UCSD-AML1 (cell line): ENCODE results near the gene ADAMTSL1.

Experiments
- DNase-seq: peaks from one replicate; lab custom pipeline; 2025; ENCODE audit not compliant: unreplicated experiment; lab: John Stamatoyannopoulos, UW

The ADAMTSL1 gene

DNA sequence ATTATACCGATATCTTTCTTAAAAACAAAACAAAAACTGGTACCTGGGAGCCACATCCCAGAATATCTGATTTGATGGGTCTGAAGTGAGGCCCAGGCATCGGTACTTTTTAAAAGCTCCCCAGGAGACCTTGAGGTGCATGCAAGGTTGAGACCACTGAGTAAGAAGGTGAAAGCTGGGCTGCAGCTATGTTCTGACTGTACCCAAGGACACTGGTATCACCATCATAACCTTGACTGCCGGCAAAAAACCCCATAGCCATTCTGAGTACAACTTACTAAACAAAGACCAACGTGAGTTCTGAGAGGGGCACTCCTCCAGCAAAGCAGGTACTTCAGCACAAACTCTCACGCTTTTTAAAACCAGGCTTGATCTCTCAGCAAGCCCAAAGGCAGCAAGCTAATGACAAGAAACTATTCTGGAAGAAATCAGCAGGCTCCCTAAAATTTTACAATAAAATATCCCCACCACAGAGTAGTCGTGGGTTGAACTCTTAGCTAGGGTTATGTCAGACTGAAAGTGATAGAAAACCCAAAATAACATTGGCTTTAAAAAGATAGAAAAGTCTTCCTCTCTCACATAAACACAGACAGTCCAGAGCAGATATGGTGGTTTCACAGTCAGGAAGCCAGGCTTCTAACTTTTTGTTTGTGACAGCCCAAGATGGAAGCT, 295.1 kb downstream of the ADAMTSL1 start:
- no peak for DNase-seq

DNA sequence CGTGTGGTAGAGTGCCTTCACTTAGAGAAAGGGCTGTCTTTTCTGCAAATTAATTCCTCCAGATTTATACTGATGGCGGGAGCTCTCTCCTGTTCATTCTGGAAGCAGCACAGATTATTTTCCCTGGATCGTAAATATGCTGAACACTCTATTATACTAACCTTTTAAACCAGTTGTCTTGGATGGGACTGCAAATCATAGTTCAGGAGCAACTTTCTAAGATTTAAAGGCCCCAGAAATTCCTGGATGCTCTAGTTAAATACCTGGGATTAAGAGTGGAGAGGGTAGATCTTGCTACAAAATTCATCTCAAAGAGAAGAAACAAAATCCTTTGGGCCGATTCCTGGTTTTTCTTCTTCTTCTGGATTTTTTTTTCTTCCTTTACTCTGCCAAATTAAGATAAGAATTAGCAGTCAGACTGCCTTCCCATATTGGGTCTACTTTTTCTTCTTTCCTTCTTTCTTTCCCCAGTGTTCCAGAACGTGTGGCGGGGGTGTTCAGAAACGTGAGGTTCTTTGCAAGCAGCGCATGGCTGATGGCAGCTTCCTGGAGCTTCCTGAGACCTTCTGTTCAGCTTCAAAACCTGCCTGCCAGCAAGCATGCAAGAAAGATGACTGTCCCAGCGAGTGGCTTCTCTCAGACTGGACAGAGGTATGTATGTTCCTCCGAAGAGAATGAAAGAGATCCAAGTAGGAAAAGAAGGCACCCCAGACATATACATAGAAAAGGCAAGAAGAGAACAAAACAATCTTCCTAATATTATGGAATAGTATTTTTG, 296.4 kb downstream of the ADAMTSL1 start:
- no peak for DNase-seq

DNA sequence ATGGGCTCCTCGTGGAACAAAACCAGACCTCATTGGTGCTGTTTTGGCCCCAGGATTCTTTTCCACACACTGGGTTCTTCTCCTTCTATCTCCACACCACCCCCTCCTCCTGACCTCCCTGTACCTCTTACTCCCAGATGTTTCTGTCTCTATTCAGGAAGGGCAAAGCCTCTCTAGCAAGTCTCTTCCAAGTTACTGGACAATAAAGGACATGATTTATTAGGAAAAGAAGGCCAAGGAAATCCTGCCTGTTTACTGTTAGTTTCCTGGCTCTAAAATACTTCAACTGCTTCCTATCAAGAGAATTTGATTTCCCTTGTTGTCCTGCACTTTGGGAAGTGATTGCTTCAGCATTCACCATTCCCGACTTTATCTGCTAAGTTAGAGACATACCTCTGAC, 297.1 kb downstream of the ADAMTSL1 start:
- no peak for DNase-seq

DNA sequence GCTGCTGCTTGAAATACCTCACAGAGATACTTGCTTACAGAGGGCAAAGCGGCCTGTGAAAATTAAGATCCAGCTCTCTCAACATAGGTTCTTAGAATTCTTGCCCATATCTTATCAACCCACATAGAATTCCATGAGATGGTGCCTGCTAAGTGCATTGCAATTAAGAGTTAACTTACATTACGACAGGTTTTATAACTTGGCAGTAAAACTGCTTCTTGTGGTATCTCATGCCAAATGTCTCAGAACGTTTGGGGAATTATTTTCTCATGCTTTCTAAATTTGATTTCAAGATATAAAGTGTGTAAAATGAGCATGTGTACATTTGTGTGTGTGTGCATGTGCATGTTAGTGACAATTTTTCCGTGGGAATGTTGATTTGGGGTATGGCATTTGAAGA, 297.8 kb downstream of the ADAMTSL1 start:
- DNase-seq, result no peak

DNA sequence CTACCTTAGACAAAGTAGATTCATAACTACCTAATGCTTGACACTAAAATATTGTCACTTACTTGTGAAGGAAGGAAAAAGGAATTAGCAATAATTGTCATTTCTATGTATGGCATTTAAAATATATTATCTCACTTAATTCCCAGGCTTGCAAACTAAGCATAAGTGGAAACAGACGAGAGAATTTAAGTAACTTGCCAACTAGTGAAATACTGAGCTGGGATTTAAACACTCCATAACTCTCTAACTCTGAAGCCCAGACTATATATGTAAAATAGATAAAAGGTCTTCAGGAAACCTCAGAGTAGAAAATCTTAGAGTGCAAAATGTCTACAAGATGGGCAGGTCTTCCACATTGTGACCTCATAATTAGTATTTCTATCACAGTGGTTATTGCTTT, 301.3 kb downstream of the ADAMTSL1 start:
- DNase-seq, result no peak

DNA sequence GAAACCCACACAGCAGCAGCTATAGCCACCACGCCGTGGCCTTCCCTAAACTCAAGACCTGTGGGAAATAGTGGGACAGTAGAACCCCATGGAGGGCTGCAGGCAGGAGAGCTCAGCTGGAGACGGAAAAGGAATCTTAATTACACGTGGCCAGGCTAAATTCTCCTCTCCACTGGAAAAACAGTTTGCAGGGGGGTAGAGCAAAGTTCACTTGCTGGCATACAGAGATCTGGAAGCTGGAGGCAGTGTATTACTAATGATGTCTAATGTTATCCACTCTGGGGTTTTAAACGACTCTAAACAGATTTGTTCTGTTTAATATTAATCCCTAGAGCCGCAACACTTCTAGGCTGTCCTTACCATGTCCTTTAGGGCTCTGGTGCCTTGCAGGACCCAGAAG, 302.0 kb downstream of the ADAMTSL1 start:
- DNase-seq, result no peak

DNA sequence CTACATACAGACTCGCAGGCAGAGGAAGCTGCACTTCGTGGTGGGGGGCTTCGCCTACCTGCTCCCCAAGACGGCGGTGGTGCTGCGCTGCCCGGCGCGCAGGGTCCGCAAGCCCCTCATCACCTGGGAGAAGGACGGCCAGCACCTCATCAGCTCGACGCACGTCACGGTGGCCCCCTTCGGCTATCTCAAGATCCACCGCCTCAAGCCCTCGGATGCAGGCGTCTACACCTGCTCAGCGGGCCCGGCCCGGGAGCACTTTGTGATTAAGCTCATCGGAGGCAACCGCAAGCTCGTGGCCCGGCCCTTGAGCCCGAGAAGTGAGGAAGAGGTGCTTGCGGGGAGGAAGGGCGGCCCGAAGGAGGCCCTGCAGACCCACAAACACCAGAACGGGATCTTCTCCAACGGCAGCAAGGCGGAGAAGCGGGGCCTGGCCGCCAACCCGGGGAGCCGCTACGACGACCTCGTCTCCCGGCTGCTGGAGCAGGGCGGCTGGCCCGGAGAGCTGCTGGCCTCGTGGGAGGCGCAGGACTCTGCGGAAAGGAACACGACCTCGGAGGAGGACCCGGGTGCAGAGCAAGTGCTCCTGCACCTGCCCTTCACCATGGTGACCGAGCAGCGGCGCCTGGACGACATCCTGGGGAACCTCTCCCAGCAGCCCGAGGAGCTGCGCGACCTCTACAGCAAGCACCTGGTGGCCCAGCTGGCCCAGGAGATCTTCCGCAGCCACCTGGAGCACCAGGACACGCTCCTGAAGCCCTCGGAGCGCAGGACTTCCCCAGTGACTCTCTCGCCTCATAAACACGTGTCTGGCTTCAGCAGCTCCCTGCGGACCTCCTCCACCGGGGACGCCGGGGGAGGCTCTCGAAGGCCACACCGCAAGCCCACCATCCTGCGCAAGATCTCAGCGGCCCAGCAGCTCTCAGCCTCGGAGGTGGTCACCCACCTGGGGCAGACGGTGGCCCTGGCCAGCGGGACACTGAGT, 303.2 kb downstream of the ADAMTSL1 start:
- no peak for DNase-seq

DNA sequence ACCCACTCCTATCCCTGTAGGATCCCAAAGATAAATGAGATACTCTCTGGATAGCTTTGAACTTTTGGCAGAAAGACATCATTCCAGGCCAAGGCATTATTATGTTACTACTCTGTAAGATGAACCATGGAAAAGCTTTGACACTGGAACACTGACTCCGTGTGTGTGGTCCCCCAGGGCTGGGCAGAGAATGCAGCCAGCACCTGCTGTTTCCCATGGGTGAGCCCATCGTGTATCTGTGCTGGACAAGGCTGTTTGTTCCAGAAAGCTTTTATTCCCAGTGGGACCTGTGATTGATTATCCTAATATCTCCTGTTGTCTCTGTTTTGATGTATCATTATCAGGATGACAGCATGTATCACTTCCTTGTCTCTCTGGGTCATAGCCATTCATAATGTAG, 304.2 kb downstream of the ADAMTSL1 start:
- DNase-seq, result no peak

DNA sequence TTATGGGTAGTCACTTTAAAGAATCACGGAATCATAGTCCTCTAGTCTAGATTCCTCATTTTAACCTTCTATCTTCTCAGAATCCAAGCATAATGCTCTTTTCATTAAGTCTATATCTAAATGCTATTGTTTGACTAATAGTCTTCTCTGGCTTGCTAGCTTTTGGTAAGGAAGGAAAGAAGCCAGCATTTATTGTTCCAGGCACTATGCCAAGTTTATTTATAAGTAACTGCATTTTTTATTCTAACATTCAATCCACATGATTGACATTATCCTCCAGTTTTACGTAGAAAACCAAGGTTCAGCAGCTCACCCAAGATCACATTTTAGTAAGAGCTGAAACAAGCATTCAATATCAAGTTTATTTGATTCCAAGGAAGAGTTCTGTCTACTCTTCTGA, 304.9 kb downstream of the ADAMTSL1 start:
- no peak for DNase-seq

DNA sequence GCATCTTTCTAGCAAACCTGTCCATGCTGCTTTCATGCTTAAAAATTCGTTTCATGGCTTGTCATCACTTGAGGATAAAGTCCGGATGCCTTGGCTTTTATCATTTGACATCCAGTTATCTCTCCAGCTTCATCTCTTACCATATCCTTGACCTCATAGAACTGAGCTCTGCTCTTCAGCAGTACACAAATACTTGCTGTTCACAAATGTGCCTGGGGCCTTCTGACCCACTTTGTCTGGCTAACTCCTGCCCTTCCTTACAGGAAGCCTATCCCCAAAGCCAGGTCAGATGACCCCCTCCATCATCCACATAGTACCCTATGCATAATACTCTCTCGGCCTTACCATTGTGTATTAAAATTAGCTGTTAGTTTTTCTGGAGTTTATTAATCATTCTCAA, 310.0 kb downstream of the ADAMTSL1 start:
- no peak for DNase-seq

DNA sequence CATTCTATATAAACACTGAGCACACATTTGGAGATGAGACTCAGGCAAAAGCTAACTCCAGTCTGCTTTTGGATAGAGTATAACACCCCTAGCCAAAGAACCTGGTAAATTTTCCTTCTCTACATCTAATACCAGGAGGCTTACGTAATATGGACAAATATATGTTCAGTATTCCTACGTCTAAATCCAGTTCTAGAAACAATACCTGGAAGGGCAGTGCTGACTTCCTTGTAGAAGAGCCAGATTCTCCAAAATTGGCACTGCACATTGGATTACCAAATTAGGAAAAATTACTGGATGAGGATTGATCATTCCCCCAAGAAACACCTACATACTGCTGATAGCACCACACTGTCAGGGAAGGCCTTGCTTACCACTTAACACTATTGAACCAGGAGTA, 311.7 kb downstream of the ADAMTSL1 start:
- no peak for DNase-seq

DNA sequence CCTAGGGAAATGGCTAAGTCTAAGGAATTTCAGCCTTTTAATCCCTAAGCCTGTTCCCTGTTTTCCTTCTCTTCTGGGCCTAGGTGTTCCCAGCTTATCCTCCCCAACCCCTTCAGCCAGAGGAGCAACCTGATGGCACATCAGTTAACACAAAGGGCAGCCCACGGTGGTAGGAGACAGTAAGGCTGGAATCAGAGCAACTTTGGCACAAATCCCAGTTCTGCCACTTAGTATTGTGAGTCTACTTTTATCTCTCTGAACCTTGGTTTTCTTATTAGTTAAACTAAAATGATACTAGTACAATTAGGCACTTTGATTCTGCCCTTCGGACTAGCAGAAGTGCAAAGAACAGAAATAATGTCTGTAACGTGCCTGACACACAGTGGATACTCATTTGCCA, 312.2 kb downstream of the ADAMTSL1 start:
- no peak for DNase-seq

DNA sequence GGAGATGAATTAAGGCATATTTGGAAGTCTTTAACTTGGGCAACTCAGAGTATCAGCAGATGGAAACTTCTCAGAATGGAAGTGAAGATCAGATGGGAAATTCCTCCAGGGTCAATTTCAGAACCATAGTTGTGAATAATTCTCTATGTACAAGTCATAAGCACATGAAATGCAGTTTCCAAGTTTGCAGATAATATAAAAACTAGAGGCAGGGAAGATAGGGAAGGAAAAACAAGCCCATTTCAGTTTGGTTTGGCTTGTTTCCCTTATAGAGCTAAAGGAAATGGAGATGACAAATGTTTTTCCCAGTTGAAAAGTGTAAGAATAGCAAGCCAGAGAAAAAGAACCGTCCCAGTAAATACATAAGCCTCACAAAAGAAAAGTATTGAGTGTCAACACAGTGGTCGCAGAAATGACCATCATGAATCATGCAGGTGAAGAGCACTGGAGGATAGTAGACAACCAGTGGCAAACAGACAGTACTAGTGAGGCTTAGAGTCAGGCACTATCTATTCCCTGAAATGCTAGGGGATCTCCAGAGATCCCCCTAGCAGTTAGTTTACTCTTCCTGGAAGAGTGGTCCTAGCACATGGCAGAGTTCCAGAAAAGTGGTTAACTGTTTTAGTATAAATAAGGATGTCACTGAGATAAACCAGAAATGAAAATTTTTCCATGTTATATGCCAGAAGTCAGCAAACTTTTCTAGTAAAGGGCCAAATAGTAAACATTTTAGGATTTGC, 313.1 kb downstream of the ADAMTSL1 start:
- DNase-seq, result no peak

DNA sequence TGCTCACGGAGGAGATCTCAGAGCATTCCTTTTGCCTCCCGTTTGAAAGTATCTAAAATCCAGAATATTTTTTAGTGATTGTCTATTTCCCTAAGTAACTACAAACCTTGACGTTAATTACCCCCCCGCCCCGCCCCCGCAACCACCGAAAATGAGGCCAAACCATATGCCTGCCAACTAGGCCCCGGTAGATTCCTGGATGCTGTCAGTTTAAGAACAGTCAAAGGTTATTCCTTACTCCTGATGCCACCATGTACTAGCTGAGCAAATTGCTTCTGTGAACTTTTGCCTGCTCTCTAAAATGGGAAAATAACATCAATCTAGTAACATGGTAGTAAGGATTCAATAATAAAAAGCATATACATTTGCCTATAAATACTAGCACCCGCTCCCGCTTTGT, 314.3 kb downstream of the ADAMTSL1 start:
- DNase-seq, result no peak

DNA sequence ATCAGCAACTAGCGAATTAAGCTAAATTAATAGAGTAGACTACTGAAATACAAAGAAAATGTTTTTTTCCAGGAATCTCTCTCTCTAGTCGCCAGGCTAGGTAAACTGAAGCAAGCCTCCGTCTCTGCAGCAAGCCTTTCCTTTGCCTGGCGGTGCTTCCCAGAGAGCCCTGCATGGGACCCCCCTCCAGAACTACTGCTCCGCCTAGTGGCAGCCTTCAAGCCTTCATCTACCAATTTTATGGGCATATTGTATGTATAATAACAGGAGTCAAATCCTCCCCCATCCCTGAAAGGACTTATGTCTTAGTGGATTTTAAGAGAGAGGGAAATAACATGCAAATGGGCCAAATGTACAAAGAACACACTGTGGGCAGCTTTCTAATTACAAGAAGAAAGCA, 317.1 kb downstream of the ADAMTSL1 start:
- no peak for DNase-seq

DNA sequence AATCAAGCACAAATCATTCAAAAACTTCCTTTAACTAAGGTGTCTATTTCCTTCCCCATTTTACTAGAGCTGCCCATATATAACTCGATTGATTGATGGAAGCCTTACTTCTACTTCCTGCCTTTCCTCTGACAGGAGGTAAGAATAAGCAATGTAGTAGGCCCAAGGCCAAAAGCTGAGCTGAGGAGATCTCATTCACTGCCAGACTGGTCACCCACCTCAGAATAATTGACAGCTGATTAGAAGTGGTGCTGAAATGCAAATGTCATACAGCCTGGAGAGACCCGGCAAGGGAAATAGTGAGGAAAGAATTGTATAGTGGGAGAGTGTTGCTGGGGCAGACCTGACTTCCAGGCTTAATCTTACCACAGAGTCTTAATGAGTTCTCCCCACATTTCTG, 319.2 kb downstream of the ADAMTSL1 start:
- DNase-seq, result peak; percentile 43

DNA sequence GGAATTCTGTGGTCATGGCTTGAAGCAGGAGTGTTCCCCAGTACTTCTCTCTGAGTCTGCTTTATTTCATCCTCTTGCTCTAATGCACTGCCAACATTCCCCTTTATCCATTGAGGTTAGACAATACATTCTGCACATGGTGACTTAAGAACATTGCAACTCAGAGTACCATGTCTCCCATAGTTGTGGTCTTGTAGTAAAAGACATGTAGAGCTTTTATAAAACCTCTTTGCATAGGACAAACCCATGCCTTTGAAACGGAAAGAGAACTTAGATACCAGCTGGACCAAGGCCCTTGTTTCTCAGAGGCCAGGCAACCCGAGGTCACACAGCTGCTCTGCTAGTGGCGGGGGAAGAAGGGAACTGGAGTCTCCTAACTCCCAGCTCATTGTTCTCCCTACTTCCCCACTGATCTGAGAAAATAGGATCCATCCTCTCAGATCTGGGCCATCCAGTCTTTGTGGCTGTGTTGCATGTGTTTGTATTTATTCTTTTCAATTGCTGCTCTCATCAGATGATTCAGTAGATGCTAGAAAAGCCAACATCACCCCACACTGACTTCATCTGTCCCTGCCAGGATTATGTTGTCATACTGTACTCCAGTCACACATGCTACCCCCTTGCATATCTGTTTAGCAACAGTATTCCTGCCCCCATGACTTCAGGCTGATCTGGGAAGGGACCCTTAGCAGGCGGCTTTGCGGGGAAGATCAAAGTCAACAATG, 322.2 kb downstream of the ADAMTSL1 start:
- DNase-seq, result no peak

DNA sequence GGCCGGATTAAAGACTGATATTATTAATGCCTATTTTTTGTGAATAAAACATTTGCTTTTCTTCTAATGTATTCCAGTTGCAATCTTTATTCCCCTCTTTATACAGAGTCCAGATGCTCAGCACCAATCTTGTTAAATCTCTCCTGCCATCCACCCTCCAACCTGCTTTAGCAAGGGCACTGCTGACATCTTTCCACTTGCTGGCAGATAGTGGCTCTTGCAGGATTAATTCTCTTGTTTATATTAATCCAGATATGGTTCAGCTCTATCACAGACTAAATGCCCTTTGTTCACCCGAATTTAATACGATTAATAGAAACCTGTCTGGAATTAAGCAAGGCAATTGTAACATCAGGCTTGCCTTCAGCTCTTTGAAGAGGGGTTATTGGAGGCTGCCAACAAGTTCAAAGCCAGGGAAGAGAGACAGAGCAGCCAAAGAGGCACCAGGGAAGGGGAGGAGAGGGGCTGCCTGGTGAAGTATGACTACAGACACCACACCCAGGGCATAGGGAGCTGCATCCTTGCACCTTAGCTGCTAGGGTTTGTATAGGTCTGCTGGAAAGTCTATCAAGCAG, 322.8 kb downstream of the ADAMTSL1 start:
- no peak for DNase-seq

DNA sequence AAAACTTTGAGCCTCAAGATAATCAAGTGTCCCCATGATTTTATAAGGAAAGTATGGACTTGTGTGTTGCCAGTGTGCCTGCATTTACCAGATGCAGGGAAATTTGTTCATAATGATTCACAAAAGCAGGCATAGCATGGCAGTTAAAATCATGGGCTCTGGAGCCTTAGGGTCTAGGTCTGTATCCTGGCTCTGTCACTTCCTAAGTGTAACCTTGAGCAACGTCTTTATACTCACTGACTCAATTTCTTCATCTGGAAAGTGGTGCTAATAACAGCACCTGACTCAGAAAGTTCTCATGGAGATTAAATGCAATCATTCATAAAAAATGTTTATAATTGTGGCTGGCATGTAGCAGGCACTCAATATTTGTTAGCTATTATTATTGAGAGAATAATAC, 324.2 kb downstream of the ADAMTSL1 start:
- no peak for DNase-seq
